Ureter (tissue), 1 donor: ENCODE measurements around the gene ZNF451. TPM values are rescaled to one million over a fixed set of nuclear protein-coding genes. Genes with fewer than 3 reads are reported as not detected.

Experiments used
- DNase-seq: peaks from one replicate; pipeline ENCODE4 v3.0.0-alpha.2; 2020; ENCODE audit warnings: low spot score
- total RNA-seq: library from RNA; stranded (reverse); gene quantifications from one replicate; pipeline ENCODE4 v1.2.4, GENCODE V29; 2023
- donor health status: DM: yes; HTN: yes; CAD: no.

ZNF451 gene
- total RNA-seq, 1 donor from 2014 or later, result 91.3 TPM

DNA sequence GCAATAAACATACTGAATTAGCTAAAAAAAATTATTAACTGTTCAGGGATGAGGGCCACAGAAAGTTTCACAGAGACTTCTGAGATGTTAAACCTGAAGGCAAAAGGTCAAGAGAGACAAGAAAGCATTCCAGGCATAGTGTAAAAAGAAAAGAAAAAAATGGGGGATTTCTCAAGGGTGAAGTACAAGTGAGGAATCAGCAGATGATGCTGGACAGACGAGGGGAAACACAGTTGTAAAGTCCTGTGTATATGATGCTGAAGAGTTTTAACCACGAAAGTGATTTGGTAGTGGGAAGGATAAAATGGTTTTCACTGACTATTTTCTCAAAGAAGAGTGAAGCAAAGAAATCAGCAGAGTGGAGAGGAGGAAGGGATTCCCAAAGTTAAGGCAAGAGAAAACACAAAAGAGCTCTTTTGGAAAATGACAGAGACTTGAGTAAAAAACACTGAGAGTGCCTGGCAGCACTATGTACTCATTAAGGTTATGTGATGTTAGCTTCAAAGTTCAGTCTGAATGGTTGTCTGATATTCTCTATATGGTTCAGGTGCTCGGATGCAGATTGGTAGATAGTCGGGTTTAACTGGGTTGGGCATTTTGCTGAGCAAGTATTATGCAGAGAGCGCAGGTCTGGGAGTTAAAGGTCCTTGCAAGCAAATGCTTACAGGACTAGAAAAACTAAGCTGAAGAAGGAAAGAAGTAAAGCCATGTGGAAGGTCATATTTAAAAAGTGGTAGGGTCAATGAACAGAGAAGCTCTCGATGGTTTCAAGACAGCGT, 115.8 kb downstream of the ZNF451 start:
- no peak for DNase-seq

DNA sequence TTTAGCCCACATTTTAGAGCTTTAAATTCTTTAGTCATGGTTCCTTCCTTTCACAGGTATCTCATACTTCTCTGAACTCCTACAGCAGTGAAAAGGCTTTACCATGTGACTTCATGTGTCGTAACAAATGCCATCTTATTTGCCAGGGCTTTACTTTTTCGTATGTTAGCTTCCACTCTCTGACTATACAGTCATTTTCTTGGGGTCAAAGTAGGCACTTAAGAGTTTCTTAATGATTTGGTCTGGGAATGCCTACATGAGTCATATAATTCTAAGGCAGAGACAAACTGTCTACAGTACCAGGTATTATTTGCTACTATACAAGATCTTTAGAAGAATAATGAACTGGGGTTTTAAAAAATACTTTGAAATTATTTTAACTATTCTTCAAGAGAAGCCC, 117.2 kb downstream of the ZNF451 start:
- DNase-seq, result no peak

DNA sequence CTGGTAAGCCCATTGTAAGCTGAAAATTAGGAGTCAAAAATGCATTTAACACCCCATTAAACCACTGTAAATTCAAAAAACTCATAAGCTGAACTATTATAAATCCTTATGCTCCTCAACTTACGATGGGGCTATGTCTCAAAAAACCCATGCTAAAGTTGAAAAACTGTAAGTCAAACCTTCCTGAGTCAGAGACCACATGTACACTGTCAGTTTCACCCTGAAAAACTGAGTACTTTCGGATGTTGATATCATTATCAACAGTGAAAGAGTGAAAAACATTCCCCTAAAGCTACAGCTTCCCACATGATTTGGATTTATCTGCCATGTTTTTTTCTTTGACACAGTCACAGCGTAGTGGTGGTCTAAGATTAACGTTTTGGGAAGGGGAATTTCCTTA, 117.9 kb downstream of the ZNF451 start:
- no peak for DNase-seq

DNA sequence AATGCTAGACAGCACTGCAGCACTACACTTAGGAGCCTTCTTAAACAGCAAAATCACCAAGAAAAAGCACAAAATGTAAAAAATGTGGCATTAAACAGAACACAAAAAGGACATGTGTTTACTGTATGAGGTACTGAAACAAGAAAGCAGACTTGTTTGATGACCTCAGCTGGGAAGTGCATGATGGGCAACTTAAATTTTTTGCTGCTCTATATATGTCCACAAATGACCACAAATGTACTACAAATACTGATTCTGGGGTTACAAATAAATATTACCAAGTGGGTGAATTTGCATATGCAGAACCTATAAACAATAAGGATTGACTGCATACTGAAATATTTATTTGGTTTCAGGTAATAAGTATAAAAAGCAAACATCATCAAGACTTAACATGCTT, 119.0 kb downstream of the ZNF451 start:
- DNase-seq, result no peak

DNA sequence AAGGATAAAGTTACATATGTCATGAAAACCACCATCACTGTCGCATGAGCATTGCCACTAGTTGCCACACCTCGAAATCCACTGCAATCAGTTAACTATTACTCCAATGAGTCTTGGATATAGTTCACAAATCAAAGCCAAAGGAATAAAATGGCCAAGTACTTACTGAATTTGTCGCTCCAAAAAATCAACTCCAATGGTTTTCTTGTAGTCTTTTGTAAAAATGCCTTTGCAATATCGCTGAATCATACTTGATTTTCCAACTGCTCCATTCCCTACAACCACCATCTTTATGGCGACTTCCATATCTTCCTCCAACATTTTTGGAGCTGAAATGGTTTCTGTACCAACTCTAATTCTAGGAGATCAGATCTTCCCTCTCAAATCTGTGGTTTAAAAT, 120.1 kb downstream of the ZNF451 start:
- no peak for DNase-seq

DNA sequence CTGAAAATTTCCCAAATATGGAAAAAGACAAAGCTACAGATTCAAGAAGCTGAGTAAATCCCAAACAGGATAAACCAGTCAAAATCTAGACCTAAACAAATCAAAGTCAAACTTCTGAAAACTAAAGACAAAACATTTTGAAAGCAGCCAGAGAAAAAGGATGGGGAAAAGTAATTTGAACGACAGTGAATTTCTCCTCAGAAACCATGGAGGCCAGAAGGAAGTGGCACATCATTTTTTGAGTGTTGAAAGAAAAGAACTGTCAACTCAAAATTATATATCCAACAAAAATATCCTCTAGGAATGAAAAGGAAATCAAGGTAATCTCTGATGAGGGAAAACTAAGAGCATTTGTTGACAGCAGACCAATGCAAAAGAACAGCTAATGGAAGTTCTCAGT, 125.3 kb downstream of the ZNF451 start:
- DNase-seq, result no peak

DNA sequence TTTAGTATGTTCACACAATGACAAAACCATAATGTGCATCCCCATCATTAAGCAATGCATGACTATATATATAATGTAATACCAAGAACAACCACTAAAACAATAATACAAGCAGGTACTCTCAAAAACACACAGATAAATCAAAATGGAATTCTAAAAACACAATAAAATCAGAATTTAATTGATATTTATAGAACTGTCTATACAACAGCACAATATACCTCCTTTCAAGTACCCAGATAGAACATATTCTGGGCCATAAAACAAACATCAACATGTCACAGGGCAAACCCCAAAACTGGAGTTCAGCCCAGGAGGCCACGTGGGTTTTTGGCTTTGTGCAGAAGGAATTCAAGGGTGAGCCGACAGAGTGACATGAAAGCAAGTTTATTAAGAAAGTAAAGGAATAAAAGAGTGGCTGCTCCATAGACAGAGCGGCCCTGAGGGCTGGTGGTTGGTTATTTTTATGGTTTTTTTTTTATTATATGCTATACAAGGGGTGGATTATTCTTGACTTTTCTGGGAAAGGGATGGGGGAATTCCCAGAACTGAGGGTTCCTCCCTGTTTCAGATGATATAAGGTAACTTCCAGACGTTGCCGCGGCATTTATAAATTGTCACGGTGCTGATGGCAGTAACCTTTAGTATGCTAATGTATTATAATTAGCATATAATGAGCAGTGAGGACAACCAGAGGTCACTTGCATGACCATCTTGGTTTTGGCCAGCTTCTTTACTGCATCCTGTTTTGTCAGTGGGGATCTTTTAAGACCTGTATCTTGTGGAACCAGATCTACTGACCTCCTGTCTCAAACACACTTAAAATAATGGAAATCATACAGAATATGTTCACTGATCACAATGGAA, 126.5 kb downstream of the ZNF451 start:
- no peak for DNase-seq

DNA sequence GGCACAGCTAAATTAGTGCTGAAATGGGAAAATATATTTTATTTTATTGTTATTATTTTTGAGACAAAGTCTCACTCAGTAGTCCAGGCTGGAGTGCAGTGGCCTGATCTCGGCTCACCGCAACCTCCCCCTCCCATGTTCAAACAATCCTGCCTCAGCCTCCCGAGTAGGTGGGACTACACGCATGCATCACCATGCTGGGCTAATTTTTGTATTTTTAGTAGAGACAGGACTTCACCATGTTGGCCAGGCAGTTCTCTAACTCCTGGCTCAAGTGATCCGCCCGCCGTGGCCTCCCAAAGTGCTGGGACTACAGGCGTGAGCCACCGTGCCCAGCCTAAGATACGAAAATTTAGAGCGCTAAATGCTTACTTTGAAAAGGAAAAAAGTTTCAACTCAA, 127.3 kb downstream of the ZNF451 start:
- no peak for DNase-seq

Other genes starting within 250 kb of the ZNF451 start
- 4.1 TPM for gene BEND6, start 135.1 kb upstream of the ZNF451 start, total RNA-seq
- gene KIAA1586, start 43.5 kb upstream of the ZNF451 start, total RNA-seq, result 19.8 TPM
- 17.0 TPM for gene BAG2, start 82.1 kb downstream of the ZNF451 start, total RNA-seq
- 33.5 TPM for gene RAB23, start 132.1 kb downstream of the ZNF451 start, total RNA-seq
- 17.4 TPM for gene PRIM2, start 227.4 kb downstream of the ZNF451 start, total RNA-seq